ENCODE measurements around the gene TLL1.

DNA sequence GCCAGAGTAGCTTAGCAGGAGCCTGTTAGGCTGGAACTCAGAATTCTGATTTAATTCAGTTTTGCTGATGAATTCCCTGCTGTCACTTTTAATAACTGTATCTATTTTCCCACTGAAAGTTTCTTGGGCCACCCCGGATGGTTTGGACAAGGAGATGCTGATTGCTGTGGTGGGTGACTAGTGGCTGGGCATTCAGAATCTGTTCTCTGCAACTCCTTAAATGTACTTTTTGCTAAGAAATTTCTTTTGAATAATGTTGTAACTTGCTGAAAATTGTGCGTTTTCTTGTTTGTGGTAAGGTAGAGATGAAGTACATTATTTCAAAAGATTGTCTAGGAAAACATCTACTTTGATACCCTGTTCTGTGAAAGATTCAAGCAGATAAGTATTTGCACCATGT lies 2.4 kb downstream of the TLL1 start:
- TF ChIP-seq, protein P1, sequence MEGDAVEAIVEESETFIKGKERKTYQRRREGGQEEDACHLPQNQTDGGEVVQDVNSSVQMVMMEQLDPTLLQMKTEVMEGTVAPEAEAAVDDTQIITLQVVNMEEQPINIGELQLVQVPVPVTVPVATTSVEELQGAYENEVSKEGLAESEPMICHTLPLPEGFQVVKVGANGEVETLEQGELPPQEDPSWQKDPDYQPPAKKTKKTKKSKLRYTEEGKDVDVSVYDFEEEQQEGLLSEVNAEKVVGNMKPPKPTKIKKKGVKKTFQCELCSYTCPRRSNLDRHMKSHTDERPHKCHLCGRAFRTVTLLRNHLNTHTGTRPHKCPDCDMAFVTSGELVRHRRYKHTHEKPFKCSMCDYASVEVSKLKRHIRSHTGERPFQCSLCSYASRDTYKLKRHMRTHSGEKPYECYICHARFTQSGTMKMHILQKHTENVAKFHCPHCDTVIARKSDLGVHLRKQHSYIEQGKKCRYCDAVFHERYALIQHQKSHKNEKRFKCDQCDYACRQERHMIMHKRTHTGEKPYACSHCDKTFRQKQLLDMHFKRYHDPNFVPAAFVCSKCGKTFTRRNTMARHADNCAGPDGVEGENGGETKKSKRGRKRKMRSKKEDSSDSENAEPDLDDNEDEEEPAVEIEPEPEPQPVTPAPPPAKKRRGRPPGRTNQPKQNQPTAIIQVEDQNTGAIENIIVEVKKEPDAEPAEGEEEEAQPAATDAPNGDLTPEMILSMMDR (conservative IDR thresholded peaks at IDR 0.05; ENCODE audit: low read length) = no peak
- no peak for TF ChIP-seq EZH2phosphoT487 (IDR thresholded peaks at IDR 0.05; ENCODE audit: borderline replicate concordance, low read depth, low read length)
